Mucosa of descending colon (tissue), 3 donors: ENCODE measurements around the gene TRNAU1AP. TPM values are rescaled to one million over a fixed set of nuclear protein-coding genes. Genes with fewer than 3 reads are reported as not detected.
"Not testable (repeated sequence)": the region's sequence is repeated elsewhere in the genome, so short reads cannot be mapped to it uniquely, and the experiment has no call there.

Source experiments
- ATAC-seq: fragments of 200-7000 bp; cut with Tn5 transposase; one replicate; pipeline ENCODE4 v1.9.1; 2020; ENCODE audit warnings: mild to moderate bottlenecking, moderate library complexity
- DNase-seq, 3 donors: peaks; one replicate each; pipeline ENCODE4 v3.0.0-alpha.2; 2020
- H3K36me3 ChIP-seq: fragments of 200-600 bp; one replicate; pipeline ENCODE4 v1.8.0; 2021; ENCODE audit warnings: low read depth, mild to moderate bottlenecking
- H3K4me1 ChIP-seq: fragments of 200-600 bp; one replicate; pipeline ENCODE4 v1.8.0; 2021; ENCODE audit warnings: low read depth, mild to moderate bottlenecking
- H3K4me3 ChIP-seq: fragments of 200-600 bp; one replicate; pipeline ENCODE4 v1.8.0; 2021; ENCODE audit warnings: mild to moderate bottlenecking
- H3K9me3 ChIP-seq: fragments of 200-600 bp; one replicate; pipeline ENCODE4 v1.8.0; 2021; ENCODE audit warnings: mild to moderate bottlenecking
- CTCF ChIP-seq: fragments of 200-600 bp; IDR thresholded peaks from one replicate; pipeline ENCODE4 v1.8.0; 2022; ENCODE audit warnings: antibody characterized with exemption, mild to moderate bottlenecking
- intact Hi-C, 2 donors: fragments of 100-400 bp; cut with DNase I in 1 of 2; cut with micrococcal nuclease in 1 of 2; formaldehyde crosslinking; loops; one replicate each; pipeline versions ENCODE4 v1.11.0 to v1.11.1; 2022; cut with DNase I, micrococcal nuclease
- total RNA-seq, 3 donors: library from RNA; stranded (reverse); fragmentation: NEBNext Ultra II Directional in 2 of 3; extraction: Animal tissue kit (Norgen Biotek cat#: 25700) in 2 of 3; gene quantifications; one replicate each; pipeline versions ENCODE4 v1.2.1 to v1.2.4, GENCODE V29; 2021 to 2023
- donor health status: DM: no; HTN: no; CAD: no; lungs with moderate emphysema.
- donor health status: DM: no; HTN: no; CAD: no.
- donor health status: DM: no; HTN: yes; CAD: no.

Gene TRNAU1AP
- total RNA-seq, 3 donors from 2014 or later = 13.1 to 20.9 (median 16.0) TPM

- intact Hi-C loops = no loop called here
- no peaks in the 10 kb centered on the region for H3K9me3 ChIP-seq
- no peak for DNase-seq
- TF ChIP-seq CTCF = no peak
- H3K36me3 ChIP-seq = no peaks in the 10 kb centered on the region
- no peaks in the 10 kb centered on the region for H3K4me1 ChIP-seq
- peak; percentile 39 for ATAC-seq
- H3K4me3 ChIP-seq = no peak overlapping the region
Measured at GRCh38 chr1:28538286-28538685, 14.6 kb upstream of the TRNAU1AP start.

- peak; percentile 63 for ATAC-seq
- Histone ChIP-seq H3K9me3 (no peaks in the 10 kb centered on the region), H3K36me3 (no peaks in the 10 kb centered on the region), H3K4me3 (no peak overlapping the region), H3K4me1 (no peaks in the 10 kb centered on the region)
- intact Hi-C loops = no loop called here
- no peak for TF ChIP-seq CTCF
- DNase-seq = peak in 1 of 3 donors; percentile 42
Measured at GRCh38 chr1:28540651-28541050, 12.2 kb upstream of the TRNAU1AP start.

- H3K4me1 ChIP-seq, ATAC-seq, H3K9me3 ChIP-seq, DNase-seq, H3K36me3 ChIP-seq, H3K4me3 ChIP-seq, intact Hi-C loops: not testable (repeated sequence)
Measured at GRCh38 chr1:28541414-28542015, 11.4 kb upstream of the TRNAU1AP start.

- DNase-seq (no peak), ATAC-seq (no peak)
- Histone ChIP-seq H3K36me3 (no peaks in the 10 kb centered on the region), H3K4me3 (no peak overlapping the region), H3K9me3 (no peaks in the 10 kb centered on the region), H3K4me1 (no peaks in the 10 kb centered on the region)
- TF ChIP-seq CTCF = no peak
- intact Hi-C loops = no loop called here
Measured at GRCh38 chr1:28545246-28545628, 7.6 kb upstream of the TRNAU1AP start.

GRCh38 chr1:28548318-28548717 is 4.6 kb upstream of the TRNAU1AP start:
- no peak for DNase-seq
- H3K4me1 ChIP-seq = peaks cover 10% of the 10 kb centered on the region
- TF ChIP-seq CTCF = no peak
- H3K9me3 ChIP-seq = no peaks in the 10 kb centered on the region
- no peak for ATAC-seq
- intact Hi-C loops = no loop called here
- H3K4me3 ChIP-seq = no peak overlapping the region
- no peaks in the 10 kb centered on the region for H3K36me3 ChIP-seq

- H3K36me3 ChIP-seq = no peaks in the 10 kb centered on the region
- intact Hi-C loops = no loop called here
- no peak overlapping the region for H3K4me3 ChIP-seq
- peak; percentile 42 for ATAC-seq
- H3K9me3 ChIP-seq = no peaks in the 10 kb centered on the region
- no peak for TF ChIP-seq CTCF
- H3K4me1 ChIP-seq = peaks cover 10% of the 10 kb centered on the region
- peak in 1 of 3 donors; percentile 43 for DNase-seq
Measured at GRCh38 chr1:28551381-28551780, 1.5 kb upstream of the TRNAU1AP start.
